Measurements from ENCODE around the gene ARHGAP30. TPM values are rescaled to one million over a fixed set of nuclear protein-coding genes. Genes with fewer than 3 reads are reported as not detected.
A peak's percentile ranks its signal among the peaks of the same experiment; 100 is the strongest.
"Not testable (repeated sequence)": the region's sequence is repeated elsewhere in the genome, so short reads cannot be mapped to it uniquely, and the experiment has no call there.

ARHGAP30 gene
- polyA plus RNA-seq, 3 donors, result 2.1 to 2.5 (median 2.2) TPM

DNA sequence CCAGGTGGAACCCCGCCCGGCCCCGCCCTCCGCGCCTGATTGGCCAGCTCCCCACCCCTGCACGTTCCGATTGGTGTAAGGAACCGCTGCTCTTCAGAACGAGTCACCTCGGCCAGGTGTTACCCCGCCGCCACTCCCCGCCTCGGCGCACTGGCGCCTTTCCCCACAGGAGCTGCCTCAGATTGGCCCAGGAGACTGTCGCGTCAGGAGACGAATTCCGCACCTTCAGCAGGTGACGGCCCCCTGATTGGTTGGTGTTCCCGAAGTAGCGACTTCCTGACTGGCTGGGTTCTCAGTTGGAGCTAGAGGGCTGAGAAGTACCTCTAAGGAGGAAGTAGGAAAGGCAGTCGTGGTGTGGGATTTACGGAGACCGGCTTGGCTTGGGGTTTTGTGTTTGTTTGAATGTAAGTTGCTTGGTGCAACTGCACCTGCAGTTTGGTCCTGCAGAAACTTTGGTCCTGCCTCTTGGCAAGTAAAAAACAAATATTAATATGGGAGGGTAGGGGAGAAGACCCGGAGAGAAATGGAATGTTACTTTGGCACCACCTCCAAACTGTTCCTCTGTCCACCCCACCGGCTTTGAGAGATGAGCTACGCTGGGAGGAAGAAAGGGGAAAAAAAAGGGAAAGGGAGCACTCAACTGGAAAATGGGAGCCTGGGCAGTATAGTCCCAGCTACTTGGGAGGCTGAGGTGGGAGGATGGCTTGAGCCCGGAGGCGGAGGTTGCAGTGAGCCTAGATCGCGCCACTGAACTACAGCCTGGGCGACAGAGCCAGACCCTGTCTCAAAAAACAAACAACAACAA is 48.3 kb downstream of the ARHGAP30 start:
- DNase-seq (ENCODE audit: extremely low read depth in 1 of 11, low read depth in 9 of 11, low spot score in 4 of 11), result peak in 8 of 11 donors; percentile 70 to 89 (median 82)

DNA sequence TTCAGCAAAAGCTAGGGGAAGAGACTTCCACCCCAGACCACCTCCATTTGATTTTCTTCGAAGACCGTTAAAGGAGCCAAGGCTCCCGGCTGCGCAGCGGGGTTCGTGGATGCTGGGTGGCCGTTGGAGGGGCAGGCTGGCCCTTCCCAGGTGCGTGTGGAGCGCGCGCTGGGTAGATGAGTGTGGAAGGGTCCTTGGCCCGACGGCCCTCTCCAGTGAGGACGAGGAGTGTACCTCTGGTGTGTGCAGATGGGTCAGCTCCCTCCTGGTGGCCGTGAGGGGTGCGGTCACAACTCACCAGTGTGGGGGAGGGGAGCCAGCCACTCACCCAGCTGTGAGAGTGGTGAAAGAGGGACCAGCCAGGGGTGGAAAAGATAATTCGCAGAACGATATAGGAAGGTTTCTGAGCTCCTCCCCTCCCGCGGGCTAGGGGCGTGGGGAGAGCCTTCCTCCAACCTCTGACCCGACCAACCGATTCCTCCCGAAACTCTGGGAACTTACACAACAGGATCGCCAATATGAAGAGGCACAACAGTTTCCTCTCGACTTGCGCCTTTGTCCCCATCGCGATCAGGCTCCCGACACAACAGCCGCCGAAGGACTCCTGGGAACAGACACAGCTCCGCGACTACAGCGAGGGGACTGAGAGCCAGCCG is 49.1 kb downstream of the ARHGAP30 start, which contains the start of gene F11R:
TSS of gene F11R (minus strand) at position 644 of the 656 bp plus-strand sequence. CDS start at position 565, 79 bp downstream.
- DNase-seq (ENCODE audit: extremely low read depth in 1 of 11, low read depth in 9 of 11, low spot score in 4 of 11), result no peak

DNA sequence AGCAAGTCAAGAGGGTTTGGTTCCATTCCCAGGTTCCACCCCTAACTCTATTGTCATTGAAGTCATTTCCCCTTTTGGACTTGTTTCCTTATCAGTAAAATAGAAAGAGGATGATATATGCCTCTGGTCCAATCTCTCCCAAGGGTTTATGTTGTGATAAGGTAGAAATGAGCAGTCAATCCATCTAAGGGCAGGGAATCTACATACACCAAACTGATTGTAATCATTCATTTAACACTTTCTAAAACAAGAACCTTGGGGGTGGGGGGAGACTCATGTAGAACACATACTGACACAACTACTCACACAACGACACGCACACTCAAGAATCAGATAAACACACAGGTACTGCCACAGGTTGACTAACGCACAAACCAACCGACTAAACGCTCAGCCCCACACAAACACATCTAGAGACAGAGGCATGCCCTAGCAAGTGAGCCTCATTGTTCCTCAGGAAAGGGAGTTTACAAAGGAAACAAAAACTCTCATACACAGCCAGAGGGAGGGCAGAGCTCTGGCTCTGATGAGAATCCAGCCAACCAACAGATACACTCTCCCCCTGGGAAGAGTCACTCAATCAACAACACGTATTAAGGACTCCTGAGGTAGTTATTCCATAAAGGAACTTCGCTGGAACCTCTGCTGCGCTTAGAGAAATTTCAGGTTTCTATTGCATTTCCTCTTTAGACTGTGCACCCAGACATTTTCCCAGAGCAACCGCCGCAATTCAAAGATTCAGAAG is 49.8 kb downstream of the ARHGAP30 start:
- DNase-seq (ENCODE audit: extremely low read depth in 1 of 11, low read depth in 9 of 11, low spot score in 4 of 11), result no peak

DNA sequence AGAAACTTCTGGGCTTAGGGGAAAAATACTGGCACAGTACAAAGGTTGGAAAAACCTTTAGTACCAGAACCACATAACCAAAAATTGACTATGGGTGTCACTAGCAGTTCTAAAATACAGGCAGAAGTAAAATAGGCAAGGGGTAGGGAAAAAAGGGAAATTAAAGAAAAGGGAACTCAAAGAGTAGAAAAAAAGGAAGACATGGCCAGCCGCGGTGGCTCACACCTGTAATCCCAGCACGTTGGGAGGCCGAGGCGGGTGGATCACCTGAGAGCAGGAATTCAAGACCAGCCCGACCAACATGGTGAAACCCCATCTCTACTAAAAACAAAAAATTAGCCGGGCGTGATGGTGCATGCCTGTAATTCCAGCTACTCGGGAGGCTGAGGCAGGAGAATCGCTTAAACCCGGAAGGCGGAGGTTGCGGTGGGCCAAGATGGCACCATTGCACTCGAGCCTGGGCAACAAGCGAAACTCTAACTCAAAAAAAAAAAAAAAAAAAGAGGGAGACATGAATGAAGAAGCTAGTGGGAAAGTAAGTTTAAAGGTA is 50.5 kb downstream of the ARHGAP30 start:
- not testable (repeated sequence) for DNase-seq (ENCODE audit: extremely low read depth in 1 of 11, low read depth in 9 of 11, low spot score in 4 of 11)

DNA sequence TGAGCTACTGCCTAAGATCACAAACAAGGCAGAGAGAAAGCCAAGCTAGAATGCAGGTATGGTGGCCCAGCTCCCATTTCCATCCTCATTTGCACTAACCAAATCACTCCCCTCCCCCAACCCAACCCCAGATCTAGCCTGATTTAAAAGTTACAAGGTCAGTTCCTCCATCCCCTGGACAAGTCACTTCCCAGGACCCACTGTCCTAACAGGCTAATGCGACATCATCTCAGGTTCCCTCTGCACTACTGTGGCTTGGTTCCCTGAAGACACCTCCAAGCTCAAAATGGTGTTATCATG is 51.1 kb downstream of the ARHGAP30 start:
- no peak for DNase-seq (ENCODE audit: extremely low read depth in 1 of 11, low read depth in 9 of 11, low spot score in 4 of 11)

DNA sequence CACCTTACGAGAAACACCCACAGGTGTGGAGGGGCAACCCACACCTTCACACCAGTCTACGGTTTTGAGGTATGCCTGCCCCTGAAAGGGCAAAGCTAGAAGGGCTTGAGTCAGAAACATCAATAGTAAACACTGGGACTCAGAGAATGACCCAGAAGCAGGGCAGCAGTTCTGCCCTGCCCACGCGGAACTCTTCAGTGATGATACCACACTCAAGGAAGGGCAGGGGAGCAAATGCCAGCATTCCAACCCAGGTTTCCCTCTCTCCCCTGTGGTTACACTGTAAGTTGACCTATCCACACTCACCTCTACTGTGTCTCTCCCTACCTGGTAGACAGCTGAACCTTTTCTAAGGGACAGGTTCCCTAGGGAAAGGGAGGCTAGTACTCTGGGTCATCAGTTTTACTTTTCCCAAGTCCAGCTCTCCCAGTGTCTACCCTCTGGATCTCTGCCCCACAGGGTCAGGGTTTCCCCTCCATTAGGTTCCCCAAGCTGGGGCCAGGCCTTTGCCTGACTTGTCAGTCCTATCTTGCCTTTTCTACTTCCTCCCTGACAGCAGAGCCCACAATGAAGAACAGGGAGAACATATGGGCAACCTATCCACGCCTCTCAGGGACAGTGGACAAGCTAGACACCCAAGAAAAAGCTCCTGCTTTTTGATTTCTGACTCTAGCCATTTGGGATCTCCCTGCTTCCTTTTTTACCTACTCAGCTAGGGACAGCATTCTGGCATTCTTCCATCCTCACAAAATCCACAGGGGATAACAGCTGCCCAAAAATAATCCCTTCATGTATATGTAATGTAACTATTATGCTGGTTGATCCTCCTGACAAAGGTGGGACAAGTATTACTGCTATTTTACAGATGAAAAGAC is 51.7 kb downstream of the ARHGAP30 start:
- no peak for DNase-seq (ENCODE audit: extremely low read depth in 1 of 11, low read depth in 9 of 11, low spot score in 4 of 11)

DNA sequence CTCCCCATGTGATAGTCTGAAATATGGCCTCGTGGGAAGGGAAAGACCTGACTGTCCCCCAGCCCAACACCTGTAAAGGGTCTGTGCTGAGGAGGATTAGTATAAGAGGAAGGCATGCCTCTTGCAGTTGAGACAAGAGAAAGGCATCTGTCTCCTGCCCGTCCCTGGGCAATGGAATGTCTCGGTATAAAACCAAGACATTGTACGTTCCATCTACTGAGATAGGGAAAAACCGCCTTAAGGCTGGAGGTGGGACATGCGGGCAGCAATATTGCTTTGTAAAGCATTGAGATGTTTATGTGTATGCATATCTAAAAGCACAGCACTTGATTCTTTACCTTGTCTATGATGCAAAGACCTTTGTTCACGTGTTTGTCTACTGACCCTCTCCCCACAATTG is 52.5 kb downstream of the ARHGAP30 start:
- DNase-seq (ENCODE audit: extremely low read depth in 1 of 11, low read depth in 9 of 11, low spot score in 4 of 11), result not testable (repeated sequence)

DNA sequence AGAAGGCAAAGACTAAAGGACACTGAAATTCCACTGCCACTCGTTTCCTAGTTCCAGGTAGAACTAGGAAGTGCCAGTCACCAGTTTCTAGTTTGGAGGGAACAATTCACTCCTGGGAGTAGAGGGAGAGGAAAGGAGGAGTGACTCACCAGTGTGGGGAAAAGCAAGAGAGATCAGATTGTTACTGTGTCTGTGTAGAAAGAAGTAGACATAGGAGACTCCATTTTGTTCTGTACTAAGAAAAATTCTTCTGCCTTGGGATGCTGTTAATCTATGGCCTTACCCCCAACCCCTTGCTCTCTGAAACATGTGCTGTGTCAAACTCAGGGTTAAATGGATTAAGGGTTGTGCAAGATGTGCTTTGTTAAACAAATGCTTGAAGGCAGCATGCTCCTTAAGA is 53.0 kb downstream of the ARHGAP30 start:
- not testable (repeated sequence) for DNase-seq (ENCODE audit: extremely low read depth in 1 of 11, low read depth in 9 of 11, low spot score in 4 of 11)

DNA sequence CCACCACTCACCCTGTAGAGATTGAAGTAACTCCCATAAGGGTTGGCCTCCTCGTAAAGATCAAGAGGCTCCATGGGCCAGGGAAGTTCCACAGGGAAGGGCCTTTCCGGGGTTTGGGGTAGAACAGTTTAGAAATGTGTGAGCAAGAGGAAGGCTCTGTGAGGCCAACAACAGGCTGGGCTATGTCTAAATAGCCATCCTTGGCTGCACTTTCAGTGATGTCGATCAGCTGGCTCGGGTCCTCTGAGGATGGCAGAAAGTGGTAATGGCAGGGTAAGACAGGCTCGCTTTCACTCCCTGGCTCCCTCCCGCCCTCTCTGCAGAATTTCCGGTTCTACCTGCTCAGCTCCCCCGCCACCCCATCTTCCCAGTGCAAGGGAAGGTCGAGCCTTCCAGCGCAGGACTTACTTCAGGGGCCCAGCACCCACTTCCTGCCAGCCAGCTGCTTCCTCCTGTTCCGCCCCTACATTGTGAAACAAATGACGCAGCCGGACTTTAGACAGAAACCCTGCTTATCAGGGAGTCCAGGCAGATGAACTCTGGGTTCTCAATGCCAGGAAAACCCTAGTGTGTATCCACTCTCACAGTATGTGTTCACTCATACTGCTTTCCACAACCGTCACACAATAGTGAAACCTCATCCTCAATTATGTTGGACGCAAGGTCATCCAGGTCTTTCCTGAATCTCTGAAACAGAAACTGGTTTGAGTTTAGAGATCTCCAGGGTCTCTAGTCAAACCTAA is 56.0 kb downstream of the ARHGAP30 start:
- peak in 5 of 11 donors; percentile 41 to 64 (median 45) for DNase-seq (ENCODE audit: extremely low read depth in 1 of 11, low read depth in 9 of 11, low spot score in 4 of 11)

DNA sequence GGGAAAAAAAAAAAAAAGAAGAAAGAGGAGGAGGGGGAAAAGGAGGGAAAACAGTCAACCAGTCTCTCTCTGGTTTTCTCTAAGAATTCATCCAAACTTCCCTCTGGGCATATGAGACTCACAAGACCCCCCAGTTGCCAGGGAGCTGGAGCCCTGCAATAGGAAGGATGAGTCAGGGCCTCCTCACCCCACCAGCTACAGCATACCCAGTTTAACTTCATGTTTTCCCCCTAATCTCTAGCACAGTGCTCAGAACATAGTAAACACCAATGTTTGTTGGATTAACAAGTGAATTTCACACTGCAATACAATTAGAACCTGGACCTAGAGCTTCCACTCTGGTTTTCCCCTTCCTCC is 56.6 kb downstream of the ARHGAP30 start:
- no peak for DNase-seq (ENCODE audit: extremely low read depth in 1 of 11, low read depth in 9 of 11, low spot score in 4 of 11)

DNA sequence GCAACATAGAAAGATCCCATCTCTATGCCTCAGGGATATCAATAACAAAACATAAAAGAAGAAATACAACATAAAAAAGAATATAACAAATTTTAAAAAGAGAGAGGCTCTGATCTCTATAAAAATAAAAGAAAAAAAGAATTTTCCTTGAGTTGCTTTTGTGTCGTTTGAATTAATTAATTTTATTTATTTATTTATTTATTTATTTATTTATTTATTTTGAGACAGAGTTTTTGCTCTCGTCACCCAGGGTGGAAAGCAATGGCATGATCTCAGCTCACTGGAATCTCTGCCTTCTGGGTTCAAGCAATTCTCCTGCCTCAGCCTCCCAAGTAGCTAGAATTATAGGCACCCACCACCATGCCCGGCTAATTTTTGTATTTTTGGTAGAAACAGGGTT is 57.3 kb downstream of the ARHGAP30 start:
- DNase-seq (ENCODE audit: extremely low read depth in 1 of 11, low read depth in 9 of 11, low spot score in 4 of 11), result no peak

DNA sequence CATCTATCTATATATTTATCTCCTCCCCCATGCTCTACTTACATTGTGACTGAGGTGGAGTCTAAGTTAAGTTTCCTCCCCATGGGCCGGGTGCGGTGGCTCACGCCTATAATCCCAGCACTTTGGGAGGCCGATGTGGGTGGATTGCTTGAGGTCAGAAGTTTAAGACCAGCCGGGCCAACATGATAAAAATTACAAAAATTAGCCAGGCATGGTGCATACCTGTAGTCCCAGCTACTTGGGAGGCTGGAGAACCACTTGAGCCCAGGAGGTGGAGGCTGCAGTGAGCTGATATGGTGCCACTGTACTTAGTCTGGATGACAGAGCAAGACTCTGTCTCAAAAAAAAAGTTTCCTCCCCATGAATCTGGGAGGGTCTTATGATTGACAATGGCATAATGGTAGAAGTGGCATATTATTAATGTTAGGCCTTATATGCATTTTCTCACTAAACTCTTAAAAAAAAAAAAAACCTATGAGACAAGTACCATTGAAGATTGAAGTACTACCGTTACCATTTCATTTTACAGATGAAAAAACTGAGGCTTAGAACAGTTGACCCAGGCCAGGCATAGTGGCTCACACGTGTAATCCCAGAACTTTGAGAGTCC is 60.0 kb downstream of the ARHGAP30 start:
- DNase-seq (ENCODE audit: extremely low read depth in 1 of 11, low read depth in 9 of 11, low spot score in 4 of 11), result no peak

DNA sequence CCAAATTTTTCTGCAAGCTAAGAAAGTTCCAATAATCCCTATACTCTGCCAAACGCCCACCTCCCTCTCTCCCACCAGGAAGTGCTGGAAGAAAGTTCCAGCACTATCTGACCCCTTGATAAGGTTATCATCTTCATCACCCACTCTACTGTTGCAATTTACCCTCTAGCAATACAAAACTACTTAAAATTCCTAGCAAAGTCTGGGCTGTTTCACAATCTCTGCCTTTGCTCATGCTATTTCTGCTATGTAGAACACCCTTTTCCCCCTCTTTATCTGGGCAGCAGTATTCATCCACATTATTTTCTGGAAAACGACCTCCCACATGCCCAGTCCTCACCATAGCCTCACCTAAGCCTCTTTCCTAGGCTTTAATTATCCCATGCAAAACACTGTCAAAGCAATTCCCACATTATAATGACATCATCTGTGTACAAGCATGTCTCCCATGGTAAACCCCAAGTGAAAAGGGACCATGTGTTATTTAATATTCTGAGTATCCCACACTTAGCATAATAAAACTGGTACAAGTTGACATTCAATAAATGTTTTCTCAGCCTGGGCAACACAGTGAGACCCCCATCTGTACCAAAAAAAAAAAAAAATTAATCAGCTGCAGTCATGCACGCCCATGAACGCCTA is 60.7 kb downstream of the ARHGAP30 start:
- no peak for DNase-seq (ENCODE audit: extremely low read depth in 1 of 11, low read depth in 9 of 11, low spot score in 4 of 11)

DNA sequence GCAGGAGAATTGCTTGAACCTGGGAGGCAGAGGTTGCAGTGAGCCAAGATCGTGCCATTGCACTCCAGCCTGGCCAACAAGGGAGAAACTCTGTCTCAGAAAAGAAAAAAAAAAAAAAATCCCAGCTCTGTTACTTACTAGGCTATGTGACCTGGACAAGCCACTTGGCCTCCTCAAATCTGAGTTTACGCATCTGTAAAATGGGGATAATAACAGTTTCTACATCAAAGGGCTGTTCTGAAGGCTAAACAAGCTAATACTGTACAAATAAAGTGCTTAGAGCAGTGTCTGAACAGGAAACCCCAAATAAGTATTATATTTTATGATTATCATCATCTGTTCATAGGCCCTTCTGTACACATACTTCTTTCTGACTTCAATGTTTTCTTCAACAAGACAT is 62.3 kb downstream of the ARHGAP30 start:
- DNase-seq (ENCODE audit: extremely low read depth in 1 of 11, low read depth in 9 of 11, low spot score in 4 of 11), result no peak

DNA sequence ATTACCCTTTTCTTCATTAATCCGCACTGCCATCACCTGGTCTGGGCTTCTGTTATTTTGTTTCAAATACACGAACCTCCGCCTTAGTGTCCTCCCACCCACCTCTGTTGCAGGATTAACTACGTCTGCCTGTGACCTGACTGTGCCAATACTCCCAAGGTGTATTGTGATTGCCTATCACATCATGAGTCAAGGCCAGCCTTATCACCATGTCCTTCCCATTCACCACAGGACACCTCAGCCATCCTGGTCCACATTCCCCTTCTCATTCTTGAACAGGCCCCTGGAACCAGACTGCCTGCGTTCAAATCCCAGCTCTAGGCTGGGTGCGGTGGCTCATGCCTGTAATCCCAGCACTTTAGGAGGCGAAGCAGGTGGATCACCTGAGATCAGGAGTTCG is 63.1 kb downstream of the ARHGAP30 start:
- no peak for DNase-seq (ENCODE audit: extremely low read depth in 1 of 11, low read depth in 9 of 11, low spot score in 4 of 11)

DNA sequence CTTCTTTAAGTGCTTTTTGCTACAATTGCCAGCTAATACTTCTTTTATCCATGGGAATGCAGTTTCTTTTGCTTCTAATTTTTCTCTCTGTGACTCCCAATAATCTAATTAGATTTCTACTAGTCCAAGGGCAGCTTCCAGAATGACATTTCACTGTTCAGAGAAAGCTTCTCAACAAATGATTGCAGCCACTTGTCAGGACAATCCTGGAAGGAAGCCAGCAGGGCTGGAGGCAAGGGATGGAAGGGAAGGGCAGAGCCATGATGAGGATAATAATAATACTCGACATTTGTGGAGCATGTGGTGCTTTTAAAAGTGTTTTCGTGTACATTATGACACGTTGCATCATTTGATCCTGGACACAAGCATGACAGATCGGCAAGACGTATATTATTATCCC is 68.2 kb downstream of the ARHGAP30 start:
- no peak for DNase-seq (ENCODE audit: extremely low read depth in 1 of 11, low read depth in 9 of 11, low spot score in 4 of 11)

DNA sequence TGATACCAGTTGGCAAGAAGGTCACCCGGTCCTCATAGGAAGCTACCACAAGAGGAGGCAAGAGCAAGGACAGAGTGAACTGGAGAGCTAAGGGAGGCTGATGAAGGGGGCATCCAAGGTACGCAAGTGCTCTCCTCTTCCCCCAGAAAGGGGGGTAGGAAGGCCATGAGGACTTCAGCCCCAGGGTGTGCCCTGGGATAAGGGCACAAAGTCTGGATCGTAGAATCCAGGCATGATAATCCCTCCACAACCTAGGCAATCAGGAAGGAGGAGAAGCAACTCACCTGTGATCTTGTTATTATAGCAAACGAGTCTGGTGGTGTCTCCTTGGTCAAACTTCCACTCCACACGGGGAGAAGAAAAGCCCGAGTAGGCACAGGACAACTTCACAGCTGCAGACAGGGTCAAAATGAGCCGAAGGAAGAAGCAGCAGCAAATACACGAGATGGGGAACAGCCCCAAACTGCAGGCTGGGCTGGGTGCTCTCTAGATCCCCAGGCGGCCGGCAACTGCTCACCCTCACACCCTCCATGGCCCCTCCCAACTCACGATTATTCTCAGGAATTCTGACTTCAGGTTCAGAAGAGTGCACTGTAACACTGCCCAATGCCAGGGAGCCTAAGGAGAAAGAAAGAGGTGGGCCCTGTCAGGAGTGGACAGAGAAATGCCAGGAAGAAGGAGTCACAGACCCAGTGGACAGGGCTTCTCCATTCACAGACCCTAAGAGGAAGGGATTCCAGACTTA is 68.8 kb downstream of the ARHGAP30 start:
- no peak for DNase-seq (ENCODE audit: extremely low read depth in 1 of 11, low read depth in 9 of 11, low spot score in 4 of 11)
